Measurements from ENCODE around the gene PRR23E.

The PRR23E gene

GRCh38 chr3:127235706-127236105 lies 42.8 kb downstream of the PRR23E start:
- H3K36me3 Mint-ChIP-seq (ENCODE audit: low read depth), result no peaks in the 10 kb centered on the region
- H3K27ac Mint-ChIP-seq, result no peak overlapping the region
- DNase-seq (no peak), ATAC-seq (no peak)
- H3K4me3 Mint-ChIP-seq, result no peak overlapping the region
- H3K9me3 Mint-ChIP-seq, result peaks cover 3% of the 10 kb centered on the region
- no peaks in the 10 kb centered on the region for H3K4me1 Mint-ChIP-seq
- peaks cover 7% of the 10 kb centered on the region for H3K27me3 Mint-ChIP-seq

GRCh38 chr3:127237835-127238234 lies 44.9 kb downstream of the PRR23E start:
- Mint-ChIP-seq H3K4me1 (no peaks in the 10 kb centered on the region), H3K27me3 (peaks cover 5% of the 10 kb centered on the region), H3K36me3 (ENCODE audit: low read depth) (no peaks in the 10 kb centered on the region), H3K9me3 (peaks cover 10% of the 10 kb centered on the region), H3K4me3 (no peak overlapping the region), H3K27ac (no peak overlapping the region)
- ATAC-seq, result no peak
- DNase-seq, result no peak

- ATAC-seq, result no peak
- H3K36me3 Mint-ChIP-seq (ENCODE audit: low read depth), result no peaks in the 10 kb centered on the region
- DNase-seq, result no peak
- H3K27me3 Mint-ChIP-seq, result peaks cover 5% of the 10 kb centered on the region
- no peak overlapping the region for H3K27ac Mint-ChIP-seq
- H3K9me3 Mint-ChIP-seq, result peaks cover 10% of the 10 kb centered on the region
- H3K4me3 Mint-ChIP-seq, result no peak overlapping the region
- no peaks in the 10 kb centered on the region for H3K4me1 Mint-ChIP-seq
These were observed 45.7 kb downstream of the PRR23E start for GRCh38 chr3:127238602-127239001.

GRCh38 chr3:127247292-127247691 lies 54.4 kb downstream of the PRR23E start:
- Mint-ChIP-seq H3K4me3 (no peak overlapping the region), H3K27me3 (peaks cover under 1% of the 10 kb centered on the region), H3K27ac (no peak overlapping the region), H3K9me3 (peaks cover 48% of the 10 kb centered on the region), H3K4me1 (no peaks in the 10 kb centered on the region), H3K36me3 (ENCODE audit: low read depth) (peaks cover 2% of the 10 kb centered on the region)
- ATAC-seq, result no peak
- no peak for DNase-seq

Measured in activated naive CD8-positive, alpha-beta T cell treated with anti-CD3 and anti-CD28 coated beads, Interleukin-2, amount 50 U/mL, for 24 hours (primary cell).